HCT116 (cell line): ENCODE data around the gene GTF2A1. TPM values are rescaled to one million over a fixed set of nuclear protein-coding genes. Genes with fewer than 3 reads are reported as not detected.

Experiments
- ATAC-seq: fragments of 200-7000 bp; cut with Tn5 transposase; 2 replicates; pipeline ENCODE4 v1.9.1; 2020; ENCODE audit warnings: mild to moderate bottlenecking, moderate library complexity
- BruUV-seq: library from RNA; stranded (reverse); fragments of 400-500 nt; replicated peaks from 2 replicates; lab custom pipeline; 2021; lab: Mats Ljungman, UMichigan
- CTCF ChIA-PET: fragments of 300-600 bp; sonication (Branson Sonifier 250); formaldehyde crosslinking; loops from one replicate; lab custom pipeline; 2021; ENCODE audit warnings: antibody characterized with exemption; lab: Charles Lee
- POLR2A ChIA-PET: fragments of 300-600, 350-600 bp; sonication (Branson Sonifier 250); formaldehyde crosslinking; loops from one replicate; lab custom pipeline; 2021; ENCODE audit warnings: antibody characterized with exemption; lab: Charles Lee
- RAD21 ChIA-PET, 2 experiments: fragments of 300-600 bp; sonication (Branson Sonifier 250); formaldehyde crosslinking; loops; one replicate each; lab custom pipeline; 2023; ENCODE audit warnings: low total read pairs in 2 of 2; ENCODE audit not compliant: uncharacterized antibody in 2 of 2, unreplicated experiment in 2 of 2, low non-redundant PET in 1 of 2; lab: Charles Lee
- DNase-seq: peaks from one replicate; pipeline ENCODE4 v3.0.0-alpha.2; 2010; ENCODE audit warnings: low read depth, low spot score
- H2AFZ ChIP-seq: fragments of 200-600 bp; shearing (Covaris generic), sonication (generic); 2 replicates; pipeline ENCODE4 v1.6.1; 2017; ENCODE audit warnings: low read depth, mixed run types, mixed read lengths, antibody characterized with exemption, low read length; ENCODE audit not compliant: poor library complexity, severe bottlenecking
- H3K27ac ChIP-seq: 2 replicates; pipeline ENCODE4 v1.5.1; 2012; ENCODE audit warnings: low read depth, low read length
- H3K27me3 ChIP-seq: fragments of 200-600 bp; sonication (generic); 2 replicates; pipeline ENCODE4 v1.6.1; 2016; ENCODE audit warnings: mixed run types, low read length, mixed read lengths; ENCODE audit not compliant: insufficient read depth
- H3K36me3 ChIP-seq, 2 experiments: fragments of 200-500 bp in 1 of 2; fragments of 200-600 bp in 1 of 2; sonication (Bioruptor generic) in 1 of 2; sonication (generic) in 1 of 2; 2 replicates each; pipeline versions ENCODE4 v1.5.1 to v1.6.1; 2014 to 2016; ENCODE audit warnings: low read length in 2 of 2, inconsistent platforms in 1 of 2, mixed read lengths in 1 of 2, mixed run types in 1 of 2; ENCODE audit not compliant: insufficient read depth in 2 of 2, control insufficient read depth in 1 of 2
- H3K4me1 ChIP-seq, 2 experiments: fragments of 200-600 bp in 1 of 2; sonication (generic) in 1 of 2; 2 replicates each; pipeline versions ENCODE4 v1.5.1 to v1.6.1; 2012 to 2017; ENCODE audit warnings: low read length in 2 of 2, inconsistent platforms in 1 of 2, mild to moderate bottlenecking in 1 of 2, mixed read lengths in 1 of 2, mixed run types in 1 of 2, moderate library complexity in 1 of 2; ENCODE audit not compliant: insufficient read depth in 2 of 2, control insufficient read depth in 1 of 2
- H3K4me2 ChIP-seq: fragments of 200-600 bp; sonication (generic); 2 replicates; pipeline ENCODE4 v1.6.1; 2017; ENCODE audit warnings: mixed run types, low read length, mixed read lengths
- H3K4me3 ChIP-seq, 2 experiments: fragments of 200-600 bp in 1 of 2; sonication (generic) in 1 of 2; replicated peaks in 1 of 2; 2 replicates each; pipeline ENCODE4 v1.5.1; 2011 to 2016; ENCODE audit warnings: low read length in 2 of 2, control low read depth in 1 of 2, low read depth in 1 of 2, mild to moderate bottlenecking in 1 of 2, mixed read lengths in 1 of 2, mixed run types in 1 of 2
- H3K79me2 ChIP-seq: fragments of 200-600 bp; sonication (generic); 2 replicates; pipeline ENCODE4 v1.6.1; 2017; ENCODE audit warnings: mild to moderate bottlenecking, mixed run types, low read length, moderate library complexity, mixed read lengths; ENCODE audit not compliant: insufficient read depth
- H3K9ac ChIP-seq: fragments of 200-600 bp; sonication (generic); 2 replicates; pipeline ENCODE4 v1.6.1; 2016; ENCODE audit warnings: low read length, mixed read lengths
- H3K9me2 ChIP-seq: fragments of 200-600 bp; sonication (generic), shearing (Covaris generic); 2 replicates; pipeline ENCODE4 v1.6.1; 2017; ENCODE audit warnings: mixed run types, mild to moderate bottlenecking, moderate library complexity; ENCODE audit not compliant: insufficient read depth
- H3K9me3 ChIP-seq, 2 experiments: fragments of 200-500 bp in 1 of 2; fragments of 200-600 bp in 1 of 2; sonication (Bioruptor generic) in 1 of 2; sonication (generic) in 1 of 2; 2 replicates each; pipeline ENCODE4 v1.6.1; 2014 to 2017; ENCODE audit warnings: low read length in 2 of 2, mixed read lengths in 2 of 2, inconsistent platforms in 1 of 2, low read depth in 1 of 2, mild to moderate bottlenecking in 1 of 2, mixed run types in 1 of 2, moderate library complexity in 1 of 2; ENCODE audit not compliant: control insufficient read depth in 1 of 2, insufficient read depth in 1 of 2
- H4K20me1 ChIP-seq: fragments of 200-600 bp; sonication (generic), shearing (Covaris generic); 2 replicates; pipeline ENCODE4 v1.6.1; 2017; ENCODE audit warnings: mixed run types, mild to moderate bottlenecking, moderate library complexity; ENCODE audit not compliant: insufficient read depth
- EZH2 ChIP-seq: fragments of 200-600 bp; sonication (generic); IDR thresholded peaks from 2 replicates; pipeline ENCODE4 v1.6.1; 2017; ENCODE audit warnings: antibody characterized with exemption, mixed run types
- FOSL1 ChIP-seq: IDR thresholded peaks from 2 replicates; pipeline ENCODE4 v1.6.1; 2012; ENCODE audit warnings: low read depth
- SP1 ChIP-seq: IDR thresholded peaks from 2 replicates; pipeline ENCODE4 v1.6.1; 2012; ENCODE audit warnings: low read depth
- SRF ChIP-seq: IDR thresholded peaks from 2 replicates; pipeline ENCODE4 v1.6.1; 2012; ENCODE audit warnings: low read depth
- ZNF274 ChIP-seq: fragments of 200-500 bp; sonication (Bioruptor generic); IDR thresholded peaks from 2 replicates; pipeline ENCODE4 v1.6.1; 2014; ENCODE audit warnings: mild to moderate bottlenecking, low read depth, low read length, inconsistent platforms
- intact Hi-C: fragments of 100-400 bp; cut with micrococcal nuclease; formaldehyde crosslinking; loops from 2 replicates; pipeline ENCODE4 v1.10.0; 2022
- total RNA-seq: library from RNA; stranded (reverse); gene quantifications from one replicate; pipeline ENCODE4 v1.2.1, GENCODE V29; 2021; ENCODE audit not compliant: unreplicated experiment
- TF ChIP-seq, protein P1 (sequence below): IDR thresholded peaks from 2 replicates; pipeline ENCODE4 v1.6.1; 2011; ENCODE audit warnings: mild to moderate bottlenecking, low read length, moderate library complexity; ENCODE audit not compliant: insufficient replicate concordance; ENCODE audit errors: extremely low read depth
- TF ChIP-seq, protein P2 (sequence below), 3 experiments: fragments of 200-600 bp in 1 of 3; sonication (generic) in 1 of 3; IDR thresholded peaks in 2 of 3; conservative IDR thresholded peaks in 1 of 3; 2 replicates each; pipeline ENCODE4 v1.5.1; 2012 to 2017; ENCODE audit warnings: low read depth in 2 of 3, low read length in 2 of 3, antibody characterized with exemption in 1 of 3, borderline replicate concordance in 1 of 3, control low read depth in 1 of 3, mild to moderate bottlenecking in 1 of 3, mixed read lengths in 1 of 3, mixed run types in 1 of 3, moderate library complexity in 1 of 3; ENCODE audit not compliant: insufficient read depth in 1 of 3

The GTF2A1 gene
- total RNA-seq, 1 experiment from 2014 or later, result 39.7 TPM

GRCh38 chr14:81187832-81188522, 32.8 kb downstream of the GTF2A1 start:
- POLR2A ChIA-PET, result no interaction called here
- H3K4me3 ChIP-seq, result no peak overlapping the region
- H3K9me2 ChIP-seq, result no peaks in the 10 kb centered on the region
- H3K36me3 ChIP-seq, result peaks cover 24 to 25% of the 10 kb centered on the region in 2 experiments
- BruUV-seq, result no TSS peak
- DNase-seq (no peak), ATAC-seq (no peak)
- intact Hi-C loops, result no loop called here
- no peak overlapping the region for H3K27ac ChIP-seq
- no peaks in the 10 kb centered on the region for H3K27me3 ChIP-seq
- H3K79me2 ChIP-seq, result peaks cover 40% of the 10 kb centered on the region
- H3K4me1 ChIP-seq, result no peaks in the 10 kb centered on the region
- TF ChIP-seq EZH2 (no peak), SRF (no peak)
- RAD21 ChIA-PET, result no interaction called here
- peaks cover 3% of the 10 kb centered on the region; the same call in 1 of the 2 replicates for H4K20me1 ChIP-seq
- H3K9ac ChIP-seq, result no peak overlapping the region
- no peaks in the 10 kb centered on the region for H3K9me3 ChIP-seq
- no peak overlapping the region for H2AFZ ChIP-seq
- no peak overlapping the region for H3K4me2 ChIP-seq
- CTCF ChIA-PET, result no interaction called here

DNA sequence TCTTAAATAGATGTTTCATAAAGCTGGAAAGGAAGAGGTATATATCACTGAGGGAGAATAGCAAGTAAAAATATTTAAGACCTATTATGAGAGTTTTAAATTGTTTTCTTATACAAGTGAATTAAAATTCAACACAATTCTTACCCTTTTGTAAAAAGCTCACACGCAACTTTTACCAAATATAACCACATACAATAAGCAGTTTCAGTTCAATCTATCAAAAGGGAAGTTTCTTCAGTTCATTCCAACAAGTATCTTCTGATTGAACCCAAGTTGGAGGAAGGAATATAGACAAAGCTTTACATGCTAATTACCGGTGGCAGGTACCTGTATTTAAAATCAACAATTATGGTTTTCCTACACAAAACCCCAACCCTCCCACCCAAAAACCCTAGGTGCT, 41.1 kb downstream of the GTF2A1 start:
- ATAC-seq (no peak), DNase-seq (no peak)
- Histone ChIP-seq H3K4me1 (no peaks in the 10 kb centered on the region), H3K27me3 (no peaks in the 10 kb centered on the region), H3K27ac (no peak overlapping the region), H3K79me2 (no peaks in the 10 kb centered on the region; the same call in 1 of the 2 replicates), H3K9me2 (no peaks in the 10 kb centered on the region), H3K4me2 (no peak overlapping the region), H4K20me1 (no peaks in the 10 kb centered on the region), H3K36me3 (peaks cover 0 to 5% of the 10 kb centered on the region in 2 experiments; a peak in 2 of 4 replicates), H3K9ac (no peak overlapping the region), H2AFZ (no peak overlapping the region), H3K9me3 (no peaks in the 10 kb centered on the region), H3K4me3 (no peak overlapping the region)
- RAD21 ChIA-PET, result no interaction called here
- CTCF ChIA-PET, result interaction anchor here (0.9 kb wide), 1 partner anchor 10 kb away, joined by 4 read pairs; no protein-coding TSS in a partner anchor
- POLR2A ChIA-PET, result interaction anchor here (0.6 to 1.1 kb wide), 3 partner anchors 10 to 40 kb away, joined by 3 to 4 read pairs (median 4); no protein-coding TSS in a partner anchor
- TF ChIP-seq, protein P1, sequence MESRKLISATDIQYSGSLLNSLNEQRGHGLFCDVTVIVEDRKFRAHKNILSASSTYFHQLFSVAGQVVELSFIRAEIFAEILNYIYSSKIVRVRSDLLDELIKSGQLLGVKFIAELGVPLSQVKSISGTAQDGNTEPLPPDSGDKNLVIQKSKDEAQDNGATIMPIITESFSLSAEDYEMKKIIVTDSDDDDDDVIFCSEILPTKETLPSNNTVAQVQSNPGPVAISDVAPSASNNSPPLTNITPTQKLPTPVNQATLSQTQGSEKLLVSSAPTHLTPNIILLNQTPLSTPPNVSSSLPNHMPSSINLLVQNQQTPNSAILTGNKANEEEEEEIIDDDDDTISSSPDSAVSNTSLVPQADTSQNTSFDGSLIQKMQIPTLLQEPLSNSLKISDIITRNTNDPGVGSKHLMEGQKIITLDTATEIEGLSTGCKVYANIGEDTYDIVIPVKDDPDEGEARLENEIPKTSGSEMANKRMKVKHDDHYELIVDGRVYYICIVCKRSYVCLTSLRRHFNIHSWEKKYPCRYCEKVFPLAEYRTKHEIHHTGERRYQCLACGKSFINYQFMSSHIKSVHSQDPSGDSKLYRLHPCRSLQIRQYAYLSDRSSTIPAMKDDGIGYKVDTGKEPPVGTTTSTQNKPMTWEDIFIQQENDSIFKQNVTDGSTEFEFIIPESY, result no peak
- TF ChIP-seq, protein P2, sequence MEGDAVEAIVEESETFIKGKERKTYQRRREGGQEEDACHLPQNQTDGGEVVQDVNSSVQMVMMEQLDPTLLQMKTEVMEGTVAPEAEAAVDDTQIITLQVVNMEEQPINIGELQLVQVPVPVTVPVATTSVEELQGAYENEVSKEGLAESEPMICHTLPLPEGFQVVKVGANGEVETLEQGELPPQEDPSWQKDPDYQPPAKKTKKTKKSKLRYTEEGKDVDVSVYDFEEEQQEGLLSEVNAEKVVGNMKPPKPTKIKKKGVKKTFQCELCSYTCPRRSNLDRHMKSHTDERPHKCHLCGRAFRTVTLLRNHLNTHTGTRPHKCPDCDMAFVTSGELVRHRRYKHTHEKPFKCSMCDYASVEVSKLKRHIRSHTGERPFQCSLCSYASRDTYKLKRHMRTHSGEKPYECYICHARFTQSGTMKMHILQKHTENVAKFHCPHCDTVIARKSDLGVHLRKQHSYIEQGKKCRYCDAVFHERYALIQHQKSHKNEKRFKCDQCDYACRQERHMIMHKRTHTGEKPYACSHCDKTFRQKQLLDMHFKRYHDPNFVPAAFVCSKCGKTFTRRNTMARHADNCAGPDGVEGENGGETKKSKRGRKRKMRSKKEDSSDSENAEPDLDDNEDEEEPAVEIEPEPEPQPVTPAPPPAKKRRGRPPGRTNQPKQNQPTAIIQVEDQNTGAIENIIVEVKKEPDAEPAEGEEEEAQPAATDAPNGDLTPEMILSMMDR (IDR thresholded peaks at IDR 0.05 in 2 of 3, conservative IDR thresholded peaks at IDR 0.05 in 1 of 3; ENCODE audit: borderline replicate concordance in 1 of 3, insufficient read depth in 1 of 3, low read depth in 2 of 3, low read length in 2 of 3), result no peak
- no peak for TF ChIP-seq SP1
- TF ChIP-seq FOSL1, result no peak
- no peak for TF ChIP-seq SRF
- no peak for TF ChIP-seq ZNF274
- intact Hi-C loops, result no loop called here
- no TSS peak for BruUV-seq
